HG03039 (cell line): ENCODE data around the gene COL15A1.

ENCODE experiments used
- ATAC-seq: cut with Tn5 transposase; IDR thresholded peaks from one replicate; pipeline ENCODE4 v1.9.1; 2021; ENCODE audit warnings: mild to moderate bottlenecking, moderate library complexity; ENCODE audit not compliant: unreplicated experiment

The COL15A1 gene

DNA sequence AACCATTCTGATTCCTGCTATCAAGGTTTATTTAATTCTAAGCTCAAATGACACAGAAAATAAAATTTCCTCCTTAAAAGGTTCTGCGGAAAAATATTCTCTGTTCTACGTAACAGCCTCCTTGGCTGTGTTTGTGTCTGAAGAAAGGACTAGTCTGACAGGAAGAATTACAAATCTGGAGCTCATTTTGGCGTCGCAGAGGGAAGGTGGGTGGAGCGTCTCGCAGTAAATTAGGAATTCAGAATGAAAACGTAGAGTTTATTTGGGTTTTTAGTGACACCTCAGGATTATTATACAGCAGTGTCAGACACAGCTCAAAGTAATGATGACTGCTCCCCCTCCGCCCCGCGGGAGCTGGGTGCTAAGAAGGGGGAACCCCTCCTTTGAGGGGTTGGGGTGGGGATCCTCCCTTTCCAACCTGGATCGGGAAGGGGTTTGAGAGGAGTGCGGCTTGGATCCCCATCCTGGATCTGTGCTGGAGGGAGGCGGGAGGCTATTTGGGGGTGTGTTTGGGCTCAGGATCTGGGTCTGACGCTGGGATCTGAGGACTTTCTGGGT is 160.3 kb downstream of the COL15A1 start:
- ATAC-seq: no peak

DNA sequence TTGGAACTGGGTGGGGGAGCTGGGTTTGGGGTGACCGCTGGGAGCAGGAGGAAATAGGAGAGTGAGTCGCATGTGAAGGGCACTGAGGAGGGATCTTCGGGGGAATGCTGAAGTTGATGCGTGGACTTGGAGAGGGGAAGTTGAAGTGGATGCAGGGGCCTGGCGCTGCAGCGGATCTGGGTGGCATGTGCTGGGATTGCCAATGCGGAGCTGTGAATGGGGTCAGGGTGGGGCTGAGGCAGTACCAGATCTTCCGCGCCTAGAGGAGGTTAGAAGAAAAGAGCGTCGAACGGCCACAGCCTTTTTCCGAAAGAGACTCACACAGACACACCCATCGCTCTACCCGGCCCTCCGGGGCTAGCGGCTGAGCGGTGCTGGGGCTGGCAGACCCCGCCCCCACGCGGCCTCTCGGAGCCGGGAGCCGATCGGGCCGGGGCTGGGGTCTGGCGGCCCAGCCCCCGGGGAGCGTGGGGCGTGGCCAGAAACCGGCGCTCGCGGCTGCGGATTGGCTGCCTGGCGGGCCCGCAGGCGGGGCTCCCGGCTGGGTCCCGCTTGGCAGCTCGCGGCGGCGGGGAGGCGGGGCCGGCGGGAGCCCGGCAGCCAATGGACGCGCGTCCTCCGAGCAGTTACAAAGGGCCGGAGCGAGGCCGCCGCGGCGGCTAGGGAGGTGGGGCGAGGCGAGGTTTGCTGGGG is 160.9 kb downstream of the COL15A1 start, which contains the start of gene TGFBR1:
Gene TGFBR1 (plus strand): TSS at position 655 of the 693 bp plus-strand sequence. CDS start 93 bp downstream, outside the sequence.
- ATAC-seq: peak; percentile 88

- peak; percentile 53 for ATAC-seq
These were observed 161.7 kb downstream of the COL15A1 start for GRCh38 chr9:99105152-99106043.

GRCh38 chr9:99106044-99106375 is 162.3 kb downstream of the COL15A1 start:
- ATAC-seq: no peak

DNA sequence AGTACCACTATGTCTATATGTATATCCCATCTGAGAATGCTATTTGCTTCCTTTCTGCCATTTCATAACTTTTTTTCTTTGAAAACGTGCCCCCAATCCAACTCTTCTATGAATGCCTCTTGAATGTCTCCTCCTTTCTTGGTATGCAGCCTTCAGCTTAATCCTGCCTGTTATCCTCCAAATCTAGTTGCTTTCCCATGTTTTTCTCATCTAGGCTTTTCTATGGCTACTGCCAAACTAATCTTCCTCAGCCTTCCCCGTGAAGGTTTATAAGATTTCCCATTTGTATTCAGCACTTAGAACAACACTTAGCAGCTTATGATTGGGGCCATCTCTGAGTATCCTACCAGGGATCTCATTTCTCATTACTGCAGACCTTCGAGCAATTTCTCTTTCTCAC is 163.7 kb downstream of the COL15A1 start:
- ATAC-seq: no peak

GRCh38 chr9:99108131-99108530 is 164.4 kb downstream of the COL15A1 start:
- ATAC-seq: no peak

DNA sequence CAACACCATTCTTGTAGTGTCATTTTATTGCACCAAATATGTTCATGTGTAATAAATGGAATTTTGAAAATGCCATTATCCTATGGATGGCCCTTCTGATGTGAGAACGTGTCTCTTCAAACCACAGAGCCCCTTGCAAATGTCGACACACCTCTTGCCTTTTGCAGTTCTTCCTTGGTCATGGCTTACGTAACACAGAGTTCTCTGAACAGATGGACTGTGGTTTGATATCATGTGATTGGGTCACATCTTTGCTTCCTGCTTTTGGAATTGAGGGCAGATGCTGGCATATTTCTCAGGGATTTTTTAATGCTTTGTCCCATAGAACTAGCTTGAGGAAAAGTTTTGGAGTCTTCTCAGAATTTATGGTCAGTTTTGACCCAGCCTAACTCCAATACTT is 165.8 kb downstream of the COL15A1 start:
- ATAC-seq: no peak

- no peak for ATAC-seq
These were observed 169.2 kb downstream of the COL15A1 start for GRCh38 chr9:99112750-99113413.

DNA sequence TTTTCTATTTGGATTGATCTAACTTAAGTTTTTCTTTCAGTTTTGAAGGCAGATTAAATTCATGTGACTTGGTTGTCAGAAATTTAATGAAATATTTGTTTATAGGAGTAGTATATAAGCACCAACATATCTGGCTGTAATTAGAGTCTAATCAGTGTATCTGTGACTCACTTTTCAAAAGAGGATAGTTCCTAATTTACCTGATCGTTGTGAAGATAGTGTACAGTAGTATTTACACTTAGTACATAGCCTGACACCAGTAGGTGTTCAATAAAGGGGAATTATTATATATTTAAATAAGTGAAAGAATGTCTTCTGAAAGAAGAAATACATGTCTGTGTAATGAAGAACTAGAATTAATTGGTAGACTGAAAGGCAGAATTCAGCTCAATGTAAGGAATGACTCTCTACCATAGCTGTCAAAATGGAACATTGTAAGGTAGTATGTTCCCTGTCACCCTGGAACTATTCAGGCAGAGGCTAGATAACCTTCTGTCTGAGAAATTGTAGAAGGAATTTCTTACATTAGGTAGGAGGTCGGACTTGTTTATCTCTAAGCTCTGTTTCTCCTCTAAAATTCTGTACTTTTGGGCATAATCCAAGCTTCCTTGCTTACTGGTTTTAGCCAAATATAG is 169.8 kb downstream of the COL15A1 start:
- ATAC-seq: no peak

DNA sequence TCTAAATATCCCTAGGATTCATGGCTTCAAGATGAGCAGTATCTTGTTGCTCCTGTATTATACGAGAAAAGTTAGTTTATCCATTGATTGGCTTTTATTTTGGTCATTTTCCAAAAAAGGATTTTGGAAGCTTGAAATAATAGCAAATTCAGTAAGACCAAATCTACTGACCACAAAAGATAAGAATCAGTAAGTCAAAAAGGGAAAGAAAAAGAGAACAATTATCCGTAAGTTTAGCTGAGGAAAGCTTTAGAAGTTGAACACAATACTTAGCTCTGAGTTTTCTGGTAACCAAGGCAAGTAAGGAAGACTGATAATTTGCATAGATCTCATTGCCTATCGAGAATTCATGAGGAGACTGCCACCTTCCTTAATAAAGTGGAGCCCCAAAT is 170.3 kb downstream of the COL15A1 start:
- no peak for ATAC-seq

GRCh38 chr9:99114846-99115500 is 171.3 kb downstream of the COL15A1 start:
- ATAC-seq: no peak

DNA sequence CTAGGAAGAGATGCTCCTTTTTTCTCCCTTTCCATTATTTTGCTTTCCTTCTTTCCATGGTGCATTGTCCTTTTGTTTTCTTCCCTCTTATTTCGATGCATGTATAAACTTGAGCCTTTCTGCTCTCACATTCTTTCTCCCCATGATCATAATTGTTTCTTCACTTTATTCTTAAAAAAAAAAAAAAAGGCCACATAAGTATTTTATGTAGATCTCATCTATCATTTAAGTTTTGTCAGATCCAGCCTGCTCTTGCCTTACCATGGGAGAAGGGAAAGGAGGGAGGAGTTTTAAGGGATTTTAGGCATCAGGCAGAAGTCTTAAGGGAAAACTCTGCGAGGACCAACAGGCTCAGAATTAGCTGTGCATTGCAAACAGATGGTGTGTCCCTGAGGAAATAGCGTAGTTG is 172.3 kb downstream of the COL15A1 start:
- no peak for ATAC-seq

DNA sequence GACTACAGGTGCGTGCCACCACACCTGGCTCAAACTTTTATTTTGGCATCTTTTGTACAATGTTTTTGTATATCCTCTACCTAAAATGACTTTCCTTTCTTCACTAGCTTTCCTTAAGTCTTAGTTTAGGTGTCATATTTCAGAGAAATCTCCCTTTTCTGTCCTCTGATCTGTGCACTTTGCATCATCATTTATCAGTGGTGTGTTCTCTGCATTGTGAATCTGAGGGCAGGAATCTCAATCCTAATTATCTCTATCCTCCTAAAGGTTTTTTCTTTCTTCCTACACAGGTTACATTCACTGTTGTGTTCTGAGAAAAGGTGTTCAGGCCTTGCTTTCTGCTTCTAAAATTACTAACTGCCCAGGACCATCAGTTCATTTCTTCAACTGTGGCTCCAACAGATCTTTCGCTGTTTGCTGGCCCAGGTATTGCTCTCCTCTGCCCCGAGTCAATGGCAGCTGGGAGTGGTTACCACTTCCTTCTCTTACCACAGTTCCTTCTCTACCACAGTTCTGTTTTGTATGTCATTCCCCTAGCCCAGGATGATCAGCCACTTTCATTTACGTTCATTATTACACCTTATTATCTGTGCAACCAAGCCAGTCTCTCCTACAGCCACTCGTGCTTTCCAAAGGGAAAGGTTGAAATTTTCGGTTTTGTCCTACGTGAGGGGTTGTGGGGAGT is 175.2 kb downstream of the COL15A1 start:
- peak; percentile 97 for ATAC-seq

- no peak for ATAC-seq
These were observed 176.4 kb downstream of the COL15A1 start for GRCh38 chr9:99119976-99120655.
